ENCODE data around the gene B3GNT3.

DNA sequence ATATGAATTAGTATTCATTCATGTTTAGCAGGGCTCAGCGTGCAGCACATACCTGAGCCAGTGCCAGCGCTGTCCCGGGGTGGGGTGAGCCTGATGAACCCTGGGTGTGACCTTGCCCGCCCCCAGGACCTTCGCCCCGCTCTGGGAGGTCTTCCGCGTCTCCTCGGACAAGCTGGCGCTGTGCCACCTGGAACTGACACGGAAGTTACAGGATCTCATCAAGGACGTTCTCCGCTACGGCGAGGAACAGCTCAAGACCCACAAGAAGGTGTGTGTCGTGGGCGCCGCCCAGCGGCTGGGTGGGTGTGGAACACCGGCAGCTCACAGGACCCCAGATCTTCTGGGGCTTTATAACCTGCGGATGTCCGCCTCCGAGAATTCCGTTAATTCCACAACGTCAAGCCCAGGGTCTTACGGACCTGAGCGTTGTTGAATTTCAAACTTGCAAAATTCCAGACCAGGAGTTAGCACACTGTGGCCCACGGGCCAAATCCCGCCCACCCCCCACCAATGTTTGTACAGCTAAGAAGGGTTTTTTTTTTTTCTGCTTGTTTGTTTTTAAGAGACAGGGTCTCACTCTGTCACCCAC lies 28.3 kb upstream of the B3GNT3 start:
- TF ChIP-seq, protein P1, sequence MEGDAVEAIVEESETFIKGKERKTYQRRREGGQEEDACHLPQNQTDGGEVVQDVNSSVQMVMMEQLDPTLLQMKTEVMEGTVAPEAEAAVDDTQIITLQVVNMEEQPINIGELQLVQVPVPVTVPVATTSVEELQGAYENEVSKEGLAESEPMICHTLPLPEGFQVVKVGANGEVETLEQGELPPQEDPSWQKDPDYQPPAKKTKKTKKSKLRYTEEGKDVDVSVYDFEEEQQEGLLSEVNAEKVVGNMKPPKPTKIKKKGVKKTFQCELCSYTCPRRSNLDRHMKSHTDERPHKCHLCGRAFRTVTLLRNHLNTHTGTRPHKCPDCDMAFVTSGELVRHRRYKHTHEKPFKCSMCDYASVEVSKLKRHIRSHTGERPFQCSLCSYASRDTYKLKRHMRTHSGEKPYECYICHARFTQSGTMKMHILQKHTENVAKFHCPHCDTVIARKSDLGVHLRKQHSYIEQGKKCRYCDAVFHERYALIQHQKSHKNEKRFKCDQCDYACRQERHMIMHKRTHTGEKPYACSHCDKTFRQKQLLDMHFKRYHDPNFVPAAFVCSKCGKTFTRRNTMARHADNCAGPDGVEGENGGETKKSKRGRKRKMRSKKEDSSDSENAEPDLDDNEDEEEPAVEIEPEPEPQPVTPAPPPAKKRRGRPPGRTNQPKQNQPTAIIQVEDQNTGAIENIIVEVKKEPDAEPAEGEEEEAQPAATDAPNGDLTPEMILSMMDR (IDR thresholded peaks at IDR 0.05), result peak; percentile 78
- no peak for TF ChIP-seq EZH2 (IDR thresholded peaks at IDR 0.05; ENCODE audit: borderline replicate concordance, insufficient read depth, low read depth, low read length, poor library complexity, severe bottlenecking)

Data from B cell (primary cell).